PFSK-1 (cell line): Measurements from ENCODE around the gene DOCK9.

Source experiments
- FOXP2 ChIP-seq: optimal IDR thresholded peaks from 2 replicates; pipeline ENCODE3; 2011; ENCODE audit warnings: borderline replicate concordance, control low read depth, inconsistent platforms; ENCODE audit not compliant: insufficient read depth; ENCODE audit errors: extremely low read length, extremely low read depth
- POLR2AphosphoS5 ChIP-seq: IDR thresholded peaks from 2 replicates; pipeline ENCODE4 v1.6.1; 2012; ENCODE audit warnings: low read depth, mild to moderate bottlenecking, control low read depth, low read length, moderate library complexity
- REST ChIP-seq, 2 experiments: IDR thresholded peaks; 2 replicates each; pipeline versions ENCODE4 v1.6.1 to v1.8.0; 2011 to 2012; ENCODE audit warnings: low read depth in 2 of 2, low read length in 2 of 2, control low read depth in 1 of 2, inconsistent platforms in 1 of 2, mild to moderate bottlenecking in 1 of 2, moderate library complexity in 1 of 2; ENCODE audit not compliant: insufficient read depth in 1 of 2
- SIN3A ChIP-seq: IDR thresholded peaks from 2 replicates; pipeline ENCODE4 v1.6.1; 2012; ENCODE audit warnings: mild to moderate bottlenecking, low read length, moderate library complexity, borderline replicate concordance; ENCODE audit not compliant: insufficient read depth
- TAF1 ChIP-seq: IDR thresholded peaks from 2 replicates; pipeline ENCODE4 v1.6.1; 2012; ENCODE audit warnings: low read length, control low read depth, borderline replicate concordance; ENCODE audit not compliant: insufficient read depth

Gene DOCK9

DNA sequence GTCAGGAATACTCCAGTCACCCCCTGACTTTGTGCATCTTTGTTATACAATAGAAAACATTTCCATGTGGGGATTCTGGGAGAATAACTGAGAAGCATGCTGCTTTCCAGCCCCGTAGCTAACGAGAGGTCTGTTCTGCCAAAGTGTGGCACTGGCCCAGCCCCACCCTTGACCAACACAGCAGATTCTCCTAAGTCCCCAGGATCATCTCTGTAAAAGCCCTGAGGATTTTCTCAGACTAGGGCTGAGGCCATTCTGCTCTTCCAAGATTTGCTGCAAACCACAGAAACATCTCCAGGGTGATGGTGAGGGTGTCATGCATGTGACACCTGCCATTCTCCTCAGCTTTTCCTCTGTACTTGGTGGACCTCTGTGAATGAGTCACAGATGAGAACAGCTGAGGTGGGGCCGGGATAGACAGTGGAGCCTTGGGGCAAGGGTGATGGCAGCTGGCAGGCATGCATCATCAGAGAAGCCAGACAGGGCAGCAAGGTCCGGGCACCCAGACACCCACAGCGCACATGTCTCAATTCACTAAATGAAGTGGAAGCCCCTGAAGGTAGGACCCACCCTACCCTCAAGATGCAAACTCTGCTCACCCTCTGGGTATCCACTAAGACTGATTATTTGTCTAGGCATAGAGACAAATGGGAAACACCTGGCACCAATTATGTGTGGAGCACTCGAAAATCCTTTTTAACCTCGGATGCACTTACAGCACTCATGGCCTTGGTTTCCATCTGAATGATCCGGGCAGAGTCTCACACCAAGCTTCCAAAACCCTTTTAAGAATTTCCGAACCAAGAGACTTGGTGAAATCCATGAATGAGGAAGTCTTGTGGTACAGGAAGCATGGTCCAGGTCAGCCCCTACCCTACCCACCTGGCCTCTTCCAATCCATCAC lies 20.1 kb upstream of the DOCK9 start:
- no peak for TF ChIP-seq SIN3A
- no peak for TF ChIP-seq REST (IDR thresholded peaks at IDR 0.05; ENCODE audit: insufficient read depth in 1 of 2, low read depth in 2 of 2, low read length in 2 of 2)
- no peak for TF ChIP-seq TAF1
- no peak for TF ChIP-seq FOXP2
- no peak for TF ChIP-seq POLR2AphosphoS5

- TF ChIP-seq POLR2AphosphoS5, result no peak
Measured at GRCh38 chr13:98997011-98997730, 19.3 kb upstream of the DOCK9 start.

DNA sequence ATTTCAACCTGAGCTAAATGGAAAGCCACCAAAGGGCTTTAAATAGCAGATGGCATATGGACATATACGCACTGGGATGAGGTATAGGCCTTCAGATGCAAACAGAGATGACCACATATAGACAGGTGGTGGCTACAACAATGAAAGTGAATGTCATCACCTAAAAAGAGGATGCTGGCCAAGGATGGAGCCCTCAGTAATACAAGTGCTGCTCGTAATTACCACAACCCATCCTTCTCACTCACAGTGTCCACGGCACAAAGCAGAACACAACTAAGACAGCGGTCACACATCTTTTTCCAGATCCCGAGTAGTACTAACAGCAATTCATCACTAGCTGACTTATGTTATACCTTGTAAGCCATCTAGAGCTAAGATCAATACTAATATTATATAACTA lies 18.2 kb upstream of the DOCK9 start:
- no peak for TF ChIP-seq REST (IDR thresholded peaks at IDR 0.05; ENCODE audit: insufficient read depth in 1 of 2, low read depth in 2 of 2, low read length in 2 of 2)
- TF ChIP-seq TAF1, result no peak
- no peak for TF ChIP-seq SIN3A
- no peak for TF ChIP-seq FOXP2
- no peak for TF ChIP-seq POLR2AphosphoS5

- TF ChIP-seq TAF1, result no peak
- no peak for TF ChIP-seq FOXP2
- TF ChIP-seq POLR2AphosphoS5, result no peak
- no peak for TF ChIP-seq REST (IDR thresholded peaks at IDR 0.05; ENCODE audit: insufficient read depth in 1 of 2, low read depth in 2 of 2, low read length in 2 of 2)
- TF ChIP-seq SIN3A, result no peak
Measured at GRCh38 chr13:98994896-98995295, 17.0 kb upstream of the DOCK9 start.

GRCh38 chr13:98994080-98994479 lies 16.2 kb upstream of the DOCK9 start:
- TF ChIP-seq POLR2AphosphoS5 (no peak), FOXP2 (no peak), REST (IDR thresholded peaks at IDR 0.05; ENCODE audit: insufficient read depth in 1 of 2, low read depth in 2 of 2, low read length in 2 of 2) (no peak), SIN3A (no peak), TAF1 (no peak)
